ENCODE measurements around the gene PRRG3.
"Not testable (repeated sequence)": the region's sequence is repeated elsewhere in the genome, so short reads cannot be mapped to it uniquely, and the experiment has no call there.

PRRG3 gene

DNA sequence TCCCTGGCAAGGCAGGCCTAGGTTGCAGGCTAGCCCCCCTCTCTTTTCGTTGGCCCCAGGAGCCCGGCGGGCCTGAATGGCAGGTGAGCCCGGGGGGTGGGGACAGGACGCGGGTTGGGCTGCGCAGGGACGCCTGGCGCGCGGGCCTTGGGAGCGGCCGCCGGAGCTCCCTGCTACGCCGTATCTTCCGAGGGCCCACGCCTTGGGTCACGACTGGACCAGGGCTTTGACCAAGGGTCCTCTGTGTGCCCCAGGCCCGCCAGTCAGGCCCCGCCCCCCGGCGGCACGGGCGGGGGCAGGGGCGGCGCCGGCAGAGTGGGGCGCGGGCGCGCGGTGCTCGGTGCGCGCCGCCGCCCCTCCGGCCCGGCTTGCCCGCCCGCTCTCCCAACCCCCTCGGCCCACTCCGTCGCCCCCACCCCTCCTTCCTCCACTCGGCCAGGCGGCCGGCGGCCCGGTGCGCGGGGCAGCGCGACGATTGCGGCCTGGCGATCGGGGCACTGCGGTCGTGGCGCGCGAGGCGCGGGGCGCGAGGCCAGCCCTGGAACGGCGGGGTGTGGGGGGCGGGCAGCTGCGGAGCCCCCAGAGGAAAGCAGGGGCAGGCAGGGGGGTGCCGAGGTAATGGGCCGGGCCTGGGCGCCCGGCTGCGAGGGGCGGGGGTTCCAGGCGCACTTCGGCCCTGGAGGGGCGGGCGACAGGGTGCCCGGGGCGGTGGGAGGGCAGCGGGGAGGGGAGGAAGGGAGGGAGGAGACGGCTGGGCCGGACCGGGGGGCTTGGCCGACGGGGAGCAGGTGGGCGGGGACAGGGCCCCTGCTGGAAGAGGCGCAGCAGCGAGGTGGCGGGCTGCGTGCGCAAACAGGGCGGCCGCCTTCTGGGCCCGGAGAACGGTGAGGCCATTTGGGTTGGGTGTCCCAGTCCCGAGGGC, at the start of gene PRRG3:
Gene PRRG3 (plus strand): TSS at position 798 of the 922 bp plus-strand sequence. CDS start 3,357 bp downstream, outside the sequence.
- peak; percentile 75 for DNase-seq

DNA sequence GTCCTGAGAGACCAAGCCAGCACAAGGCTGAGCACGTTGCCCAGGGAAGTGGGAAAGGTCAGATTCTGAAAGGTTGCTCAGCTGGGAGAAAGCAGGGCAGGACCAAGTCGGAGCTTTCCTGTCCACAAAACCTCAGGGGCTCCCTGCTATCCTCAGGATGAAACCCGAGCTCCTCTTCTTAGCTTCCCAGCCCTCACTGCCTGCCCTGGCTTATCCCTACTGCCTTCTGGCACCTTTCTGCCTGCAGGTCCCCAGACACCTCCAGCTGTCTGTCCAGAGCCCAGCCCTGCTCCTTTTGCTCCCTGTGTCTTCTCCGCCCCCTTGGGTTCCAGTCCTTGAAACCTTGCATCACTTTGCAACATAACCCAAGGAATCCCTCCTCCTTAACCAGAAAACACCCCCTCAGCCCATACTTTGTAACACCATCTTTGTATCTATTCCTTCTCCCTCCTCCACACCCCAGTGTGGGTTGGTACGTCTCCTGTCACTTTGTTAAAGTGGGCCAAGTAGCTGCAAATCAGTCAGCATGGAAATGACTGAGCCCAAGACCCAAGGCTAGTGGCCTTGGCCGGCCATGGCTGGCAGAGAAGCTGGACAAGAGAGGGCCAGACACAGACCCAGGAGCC, 20.0 kb upstream of the PRRG3 start:
- DNase-seq: no peak

DNA sequence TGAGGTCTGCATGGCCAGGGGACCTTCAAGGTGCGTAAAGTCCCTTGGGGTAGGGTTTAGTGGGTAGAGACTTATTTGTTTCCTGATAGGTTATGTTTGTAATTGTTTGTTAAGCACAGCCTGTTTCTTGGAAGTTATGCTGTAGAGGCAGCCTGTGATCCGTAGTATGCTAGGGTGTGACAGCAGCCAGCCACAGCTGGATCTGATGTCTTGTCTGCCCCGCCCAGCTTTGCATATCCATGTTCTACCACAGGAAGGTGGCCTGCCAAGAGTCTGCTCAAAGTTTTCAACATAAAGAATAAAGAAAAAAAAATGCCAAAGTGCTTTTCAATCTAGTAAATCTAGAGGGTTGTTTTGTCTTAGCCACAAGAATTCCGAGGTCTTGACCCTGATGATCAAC, 19.1 kb upstream of the PRRG3 start:
- no peak for DNase-seq

DNA sequence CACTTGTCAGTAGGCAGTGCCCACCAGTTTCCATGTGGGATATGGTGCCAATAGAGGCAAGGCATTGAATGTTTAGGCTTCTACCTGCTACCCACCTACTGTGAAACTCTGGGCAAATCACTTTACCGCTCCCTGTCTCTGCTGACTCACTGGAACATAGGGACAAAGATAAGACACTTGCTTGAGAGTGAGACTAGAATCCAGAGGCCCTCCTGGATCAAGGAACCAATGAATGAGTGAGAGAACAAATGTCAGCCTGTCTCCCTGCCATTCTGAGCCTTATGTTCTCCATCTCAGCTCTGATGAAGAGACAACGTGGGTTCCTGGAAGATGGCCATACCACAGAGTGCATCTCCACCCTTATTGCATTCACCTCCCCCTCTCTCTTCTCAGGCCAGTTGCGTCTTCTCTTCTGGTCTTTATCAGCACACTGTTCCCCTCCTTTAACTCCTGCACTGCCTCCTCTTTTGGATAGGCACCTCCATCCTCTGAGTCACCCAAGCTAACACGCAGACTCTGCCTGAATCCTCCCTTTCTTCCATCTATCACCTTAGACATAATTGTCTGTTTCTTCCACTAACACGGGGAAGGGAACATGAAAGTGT, 15.4 kb upstream of the PRRG3 start:
- DNase-seq: no peak

DNA sequence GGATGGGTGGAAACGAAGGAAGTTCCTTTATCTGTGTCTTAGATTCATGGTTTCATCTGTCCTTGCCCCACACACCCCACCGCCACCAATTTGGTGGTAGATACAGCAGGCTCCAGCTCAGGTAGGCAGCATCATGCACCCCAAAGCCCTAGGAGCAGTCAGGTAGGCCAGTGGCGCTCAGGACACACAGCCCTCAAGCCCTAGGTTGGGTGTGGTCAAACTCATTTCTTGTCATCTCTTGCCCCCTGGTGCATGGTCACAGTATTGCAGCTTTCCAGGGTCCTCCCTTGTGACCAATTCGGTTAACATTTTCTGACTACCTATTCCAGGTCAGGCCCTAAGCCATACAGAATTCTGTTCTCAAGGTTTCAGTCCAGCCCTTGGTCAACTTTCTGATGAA, 14.5 kb upstream of the PRRG3 start:
- DNase-seq: peak; percentile 57

DNA sequence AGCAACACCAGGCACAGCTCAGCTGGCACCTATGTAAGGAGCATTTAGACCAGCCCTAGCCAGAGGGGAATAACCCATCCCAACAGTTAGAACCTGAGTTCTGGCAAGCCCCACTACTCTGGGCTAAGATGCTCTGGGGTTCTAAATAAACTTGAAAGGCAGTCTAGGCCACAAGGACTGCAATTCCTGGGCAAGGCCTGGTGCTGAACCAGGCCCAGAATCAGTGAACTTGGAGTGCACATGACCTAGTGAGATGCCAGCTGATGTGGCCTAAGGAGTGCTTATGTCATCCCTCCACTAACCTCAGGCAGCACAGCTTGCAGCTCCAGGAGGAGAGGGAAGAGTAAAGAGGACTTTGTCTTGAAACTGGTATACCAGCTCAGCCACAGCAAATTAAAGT, 7.6 kb upstream of the PRRG3 start:
- DNase-seq: no peak

DNA sequence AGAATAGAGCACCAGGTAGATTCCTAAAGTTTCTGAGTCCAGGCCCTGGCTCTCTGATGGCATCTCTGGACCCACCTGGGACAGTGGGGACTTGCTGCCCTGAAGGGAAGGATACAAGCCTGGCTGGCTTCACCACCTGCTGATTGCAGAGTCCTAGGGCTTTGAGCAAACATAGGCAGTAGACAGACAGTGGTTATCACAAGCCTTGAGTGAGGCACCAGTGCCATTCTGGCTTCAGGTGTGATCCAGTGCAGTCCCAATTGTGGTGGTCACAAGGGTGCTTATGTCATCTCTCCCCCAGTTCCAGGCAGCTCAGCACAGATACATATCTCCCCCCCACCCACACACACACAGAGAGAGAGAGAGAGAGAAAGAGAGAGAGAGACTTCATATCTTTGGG, 6.6 kb upstream of the PRRG3 start:
- DNase-seq: no peak

DNA sequence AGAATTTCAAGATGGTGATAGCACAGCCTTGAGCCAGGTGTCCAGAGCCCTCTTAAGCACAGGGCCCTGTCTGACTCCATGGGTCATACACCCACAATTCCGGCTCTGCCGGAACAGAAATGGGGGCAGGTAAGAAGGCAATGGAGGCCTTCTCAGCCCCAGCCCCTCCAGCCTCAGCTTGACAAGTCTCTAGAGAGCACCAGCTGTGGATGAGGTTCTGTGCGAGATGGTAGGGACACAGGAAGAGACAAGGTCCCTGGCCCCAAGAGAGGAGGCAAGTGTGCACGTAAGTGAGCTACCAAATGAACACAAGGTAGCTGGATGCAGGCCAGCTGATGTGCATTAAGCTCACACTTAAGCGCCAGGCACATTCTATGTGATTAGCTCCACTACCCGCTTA, 2.4 kb upstream of the PRRG3 start:
- DNase-seq: no peak

DNA sequence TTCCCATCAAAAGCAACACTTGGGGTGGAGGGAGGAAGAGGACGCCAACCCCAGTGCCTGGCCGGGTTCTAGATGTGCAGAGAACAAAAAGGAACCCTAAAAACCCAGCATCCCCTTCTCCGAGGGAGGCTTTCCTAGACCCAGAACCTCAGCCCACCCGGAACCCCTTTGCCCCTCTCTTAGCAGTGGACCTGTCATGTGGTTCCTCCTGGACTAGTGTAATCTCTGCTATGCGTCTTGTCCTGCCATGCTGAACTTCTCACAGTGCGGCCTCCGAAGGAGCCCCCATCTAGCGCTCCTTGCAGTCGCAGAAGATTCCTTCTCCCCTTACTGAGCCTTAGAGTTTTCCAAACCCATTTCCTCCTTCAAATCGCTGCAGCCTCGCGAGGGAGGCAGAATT, 1.1 kb upstream of the PRRG3 start:
- DNase-seq: no peak

DNA sequence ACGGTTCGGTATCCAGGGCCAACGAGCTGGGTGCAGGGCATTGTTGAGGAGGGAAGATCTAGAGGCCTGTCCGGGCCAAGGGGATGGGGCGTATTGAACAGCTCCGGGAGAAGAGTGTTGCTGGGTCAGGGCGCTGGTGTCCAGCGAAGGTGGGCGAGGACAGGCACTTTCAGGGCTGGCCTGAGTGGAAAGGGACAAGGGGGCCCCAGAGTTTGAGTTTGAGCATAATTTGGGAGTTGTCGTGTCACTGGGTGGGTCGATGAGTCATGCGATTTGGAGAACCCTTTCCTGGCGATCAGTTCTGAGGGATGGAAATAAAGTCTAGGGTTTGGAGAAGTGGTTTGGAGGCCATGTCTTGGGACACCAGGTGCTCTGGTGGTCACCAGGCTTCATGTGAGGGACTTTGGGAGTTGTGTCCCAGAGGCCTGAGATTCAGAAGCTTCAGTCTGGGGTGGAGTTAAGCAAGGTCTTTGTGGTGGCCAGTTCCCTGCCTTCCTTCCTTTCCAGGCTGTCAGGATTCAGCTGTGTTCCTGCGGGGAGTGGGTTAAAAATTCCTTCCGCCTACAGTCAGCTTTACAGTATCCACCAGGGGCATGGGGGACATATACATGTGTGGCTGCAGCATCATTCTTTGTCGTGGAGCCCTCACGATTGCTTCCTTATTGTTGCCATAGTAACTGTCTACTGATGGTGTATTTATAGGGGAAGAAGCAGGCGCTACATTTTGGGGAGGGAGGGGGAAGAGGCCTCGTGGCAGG, 504 bp downstream of the PRRG3 start:
- peak; percentile 48 for DNase-seq

DNA sequence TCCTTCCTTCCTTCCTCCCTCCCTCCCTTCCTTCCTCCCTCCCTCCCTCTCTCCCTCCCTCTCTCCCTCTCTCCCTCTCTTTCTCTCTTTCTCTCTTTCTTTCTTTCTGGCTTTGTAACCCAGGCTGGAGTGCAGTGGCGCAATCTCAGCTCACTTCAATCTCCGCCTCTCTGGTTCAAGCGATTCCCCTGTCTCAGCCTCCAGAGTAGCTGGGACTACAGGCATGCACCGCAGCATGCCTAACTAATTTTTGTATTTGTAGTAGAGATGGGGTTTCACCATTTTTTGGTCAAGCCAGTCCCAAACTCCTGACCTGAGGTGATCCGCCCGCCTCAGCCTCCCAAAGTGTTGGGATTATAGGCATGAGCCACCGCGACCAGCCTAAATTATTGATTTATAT, 1.8 kb downstream of the PRRG3 start:
- DNase-seq: not testable (repeated sequence)

DNA sequence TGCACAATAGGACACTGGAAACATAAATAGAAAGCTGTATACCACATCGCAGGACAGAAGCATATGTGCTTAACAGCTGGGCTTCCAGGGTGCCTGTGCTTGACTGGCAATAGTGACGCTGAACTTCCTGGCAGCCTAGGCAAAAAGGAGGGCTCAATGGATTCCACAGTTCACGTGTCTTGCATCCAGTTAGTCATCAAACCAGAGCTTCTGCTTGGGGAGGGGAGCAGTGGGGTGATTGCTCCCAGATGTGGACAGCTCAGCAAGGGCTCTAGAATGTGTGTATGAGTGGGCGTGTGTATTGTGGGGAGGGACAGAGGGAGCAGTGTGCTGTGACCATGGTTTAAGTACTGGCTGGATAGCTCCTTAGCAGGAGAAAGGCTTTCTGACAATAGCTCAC, 2.3 kb downstream of the PRRG3 start:
- DNase-seq: peak; percentile 78

DNA sequence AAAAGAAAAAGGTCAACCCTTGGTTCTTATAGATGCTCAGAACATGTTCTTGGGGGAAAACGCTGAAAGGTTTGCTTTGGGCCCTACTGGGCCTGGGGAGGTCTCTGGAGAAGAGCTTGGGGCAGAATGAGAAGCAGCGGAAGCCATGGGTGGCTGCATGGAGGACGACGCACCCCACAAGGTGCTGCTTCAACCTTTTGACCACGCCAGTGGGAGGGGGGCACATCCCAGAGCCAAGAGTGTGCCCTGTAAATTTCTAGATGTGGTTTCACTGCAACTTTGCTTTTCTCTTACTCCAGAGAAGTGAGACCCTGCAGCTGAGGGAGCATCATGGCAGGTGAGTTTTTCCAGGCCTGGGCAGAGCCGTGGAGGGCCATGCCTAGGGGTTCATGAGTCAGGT, 3.2 kb downstream of the PRRG3 start:
- DNase-seq: no peak

DNA sequence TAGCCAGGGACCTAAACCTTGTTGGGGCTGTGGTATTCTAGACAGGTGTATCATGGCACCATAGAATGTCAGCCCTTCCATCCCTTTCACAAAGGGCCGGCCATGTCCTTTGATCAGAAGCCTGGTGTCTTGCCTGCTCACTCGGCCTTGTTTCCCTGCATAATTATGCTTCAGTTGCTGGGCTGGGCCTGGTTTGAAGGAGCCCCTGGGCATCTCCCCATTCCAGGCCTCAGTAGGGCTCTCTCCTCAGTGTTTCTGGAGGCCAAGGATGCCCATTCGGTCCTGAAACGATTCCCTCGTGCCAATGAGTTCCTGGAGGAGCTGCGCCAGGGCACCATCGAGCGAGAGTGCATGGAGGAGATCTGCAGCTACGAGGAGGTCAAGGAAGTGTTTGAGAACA, 4.5 kb downstream of the PRRG3 start:
- no peak for DNase-seq

DNA sequence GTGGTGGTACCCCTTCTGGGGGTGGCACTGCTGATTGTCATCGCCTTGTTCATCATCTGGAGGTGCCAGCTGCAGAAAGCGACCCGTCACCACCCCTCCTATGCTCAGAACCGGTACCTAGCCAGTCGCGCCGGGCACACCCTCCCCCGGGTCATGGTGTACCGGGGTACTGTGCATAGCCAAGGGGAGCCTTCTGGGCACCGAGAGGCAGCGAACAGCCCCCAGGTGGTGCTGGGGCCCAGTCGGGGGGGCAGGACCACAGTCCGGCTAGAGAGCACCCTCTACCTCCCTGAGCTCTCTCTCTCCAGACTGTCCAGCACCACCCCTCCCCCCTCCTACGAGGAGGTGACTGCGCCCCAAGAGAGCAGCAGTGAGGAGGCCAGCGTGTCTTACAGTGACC, 5.3 kb downstream of the PRRG3 start:
- DNase-seq: no peak

DNA sequence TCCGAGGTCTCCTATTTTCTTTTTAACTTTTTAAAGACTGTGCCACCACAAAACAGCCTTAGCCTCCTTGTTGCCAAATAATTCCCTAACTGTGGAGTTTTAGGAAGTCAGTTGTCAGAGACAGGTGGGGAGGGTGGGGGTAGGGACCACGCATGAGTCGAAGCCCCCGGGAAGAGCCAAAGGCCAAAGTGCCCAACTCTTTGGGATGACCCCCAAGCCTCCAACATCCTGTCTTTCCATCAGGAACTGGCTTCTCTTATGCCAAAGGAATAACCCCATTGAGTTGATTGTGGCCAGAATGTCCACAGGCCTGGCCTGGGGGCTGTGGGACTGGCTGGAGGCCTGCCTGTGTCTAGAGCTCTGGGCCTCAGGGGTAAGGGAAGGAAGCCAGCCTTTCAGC, 5.8 kb downstream of the PRRG3 start:
- no peak for DNase-seq

DNA sequence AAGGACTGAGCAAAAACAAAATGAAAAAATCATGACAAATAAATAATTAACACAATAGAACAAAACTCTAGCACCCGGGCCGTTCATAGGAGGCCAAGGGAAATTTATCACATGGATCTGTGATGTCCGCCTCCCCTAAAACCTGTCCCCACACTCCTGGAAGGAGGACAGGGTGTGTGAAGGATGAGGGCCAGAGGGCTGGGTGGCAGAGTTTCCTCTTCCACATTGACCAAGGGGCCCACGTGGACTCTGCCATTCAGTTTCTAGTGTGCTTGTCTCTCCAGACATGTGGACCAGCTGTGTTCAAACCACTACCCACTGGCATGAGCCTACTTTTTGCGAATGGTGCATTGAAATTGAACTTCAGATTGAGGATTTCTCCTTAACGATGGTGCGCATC, 6.3 kb downstream of the PRRG3 start:
- no peak for DNase-seq

DNA sequence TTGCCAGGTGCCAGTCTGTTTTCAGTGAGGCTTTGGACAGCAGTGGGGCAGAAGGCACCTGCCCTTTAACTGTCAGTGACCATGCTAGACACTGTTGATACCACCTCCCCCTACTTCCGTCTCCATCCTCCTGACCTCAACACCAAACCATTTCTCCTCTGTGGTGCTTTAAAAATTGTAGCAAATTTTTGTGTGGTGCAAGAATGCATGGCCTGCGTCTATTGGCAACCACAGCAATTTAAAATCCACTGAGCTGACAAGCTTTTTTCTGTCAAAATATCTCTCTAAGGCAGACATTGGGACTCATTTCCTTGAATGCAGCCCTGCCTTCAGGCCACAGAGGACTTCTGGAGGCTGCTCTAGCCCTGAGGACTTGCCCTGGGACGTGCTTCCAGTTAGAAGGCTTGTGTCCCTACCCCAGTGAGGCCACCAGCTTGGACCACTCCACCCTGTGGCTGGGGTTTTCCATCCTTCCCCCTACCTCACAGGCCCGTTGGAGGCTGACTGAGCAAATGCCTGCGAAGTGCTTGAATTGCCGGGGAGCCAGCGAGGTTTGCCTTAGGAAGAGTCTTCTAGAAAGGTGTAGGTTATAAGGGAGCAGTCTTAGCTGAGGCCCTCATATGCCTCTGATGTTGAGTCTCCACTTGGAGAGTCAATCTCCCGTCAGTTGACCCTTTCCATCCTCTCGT, 6.9 kb downstream of the PRRG3 start:
- DNase-seq: no peak

DNA sequence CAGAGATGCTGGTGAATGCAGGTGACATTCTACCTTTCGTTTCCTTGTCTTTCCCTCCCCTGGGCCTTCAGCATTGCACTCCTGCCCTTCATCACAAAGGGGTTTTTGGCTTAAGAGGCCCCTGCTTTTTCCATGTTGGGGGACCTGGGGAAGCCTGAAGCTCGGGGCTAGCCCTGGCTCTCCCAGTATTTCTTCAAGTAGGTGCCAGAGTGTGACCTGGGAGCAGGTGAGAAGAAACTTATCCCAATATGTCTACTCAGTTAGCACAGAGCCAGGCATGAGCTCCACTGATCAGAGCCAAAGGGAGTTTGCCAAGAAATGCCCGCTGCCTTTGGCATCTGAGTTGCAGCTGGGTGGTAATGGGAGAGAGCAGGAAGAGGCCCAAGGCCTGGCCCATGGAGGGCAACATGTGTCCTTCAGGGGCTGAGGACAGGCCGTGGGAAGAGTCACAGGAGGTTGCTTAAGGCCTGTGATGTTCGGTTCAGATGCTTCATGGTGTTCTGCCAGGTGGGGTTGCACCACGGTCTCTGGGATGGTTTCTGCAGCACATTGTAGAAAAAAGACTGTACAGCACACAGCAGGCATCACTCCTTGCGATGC, 7.6 kb downstream of the PRRG3 start:
- DNase-seq: no peak

DNA sequence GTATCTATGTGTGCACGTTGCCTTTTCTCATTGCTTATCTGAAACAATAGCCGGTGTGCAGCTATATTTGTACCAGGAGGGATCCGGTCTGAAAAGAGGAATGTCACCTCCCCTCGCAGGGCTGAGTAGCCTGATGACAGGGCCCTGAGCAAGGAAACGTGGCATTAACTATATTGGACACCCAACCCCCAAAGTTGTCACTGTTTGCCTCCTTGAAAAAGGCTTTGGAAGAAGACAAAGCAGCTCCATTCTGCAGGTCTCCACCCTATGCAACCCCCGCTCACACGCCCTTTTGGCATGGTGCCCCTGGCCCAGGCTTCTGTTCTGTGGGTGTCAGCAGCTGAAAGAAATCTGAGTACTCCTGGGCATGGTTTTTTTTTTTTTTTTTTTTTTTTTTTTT, 8.2 kb downstream of the PRRG3 start:
- peak; percentile 83 for DNase-seq

DNA sequence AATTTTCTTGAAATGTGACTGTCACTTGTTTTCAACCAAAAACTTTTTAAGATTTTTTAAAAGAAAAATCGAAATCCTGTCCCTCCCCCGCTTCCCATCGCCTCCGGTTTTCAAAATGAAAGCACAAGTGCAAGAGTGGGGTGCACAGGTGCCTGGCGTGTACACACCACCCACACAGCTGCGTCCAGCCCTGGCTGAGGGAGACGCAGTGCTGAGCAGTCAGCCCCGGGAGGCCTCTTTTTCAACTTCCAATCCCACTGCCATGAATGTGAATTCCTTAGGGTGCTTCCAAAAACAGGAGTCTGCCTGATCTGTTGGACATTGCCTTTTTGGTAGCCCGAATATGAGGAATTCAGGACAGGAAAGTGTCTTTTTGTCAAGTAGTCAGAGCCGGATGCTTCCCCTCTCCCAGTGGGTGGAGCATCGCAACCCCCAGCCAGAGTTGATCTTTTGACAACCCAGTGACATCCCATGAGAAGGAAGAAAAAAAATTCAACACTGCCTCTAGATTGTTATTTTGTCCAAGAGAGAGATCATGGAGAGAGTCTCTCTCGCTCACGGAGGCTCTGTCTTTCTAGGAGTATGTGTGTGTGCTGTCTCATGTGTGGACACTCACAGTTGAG, 8.9 kb downstream of the PRRG3 start:
- no peak for DNase-seq

DNA sequence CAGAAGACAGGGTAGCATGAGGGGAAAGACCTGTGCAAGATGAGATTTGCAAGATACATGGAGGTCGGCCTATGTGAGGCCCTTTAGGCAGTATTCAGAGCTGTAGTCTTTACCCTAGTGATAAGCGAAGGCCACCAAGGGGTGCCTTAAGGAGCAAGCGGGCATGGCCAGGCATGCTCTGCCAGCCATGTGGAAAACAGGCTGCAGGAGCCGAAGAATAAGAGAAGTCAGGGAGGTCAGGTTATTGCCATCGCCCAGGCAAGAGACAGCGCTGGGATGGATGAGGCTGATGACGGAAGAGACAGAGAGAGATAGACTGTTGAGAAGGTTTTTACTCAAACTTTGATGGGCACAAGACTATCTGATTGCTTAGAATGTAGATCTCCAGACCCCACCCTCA, 13.6 kb downstream of the PRRG3 start:
- no peak for DNase-seq
